A673 (cell line): ENCODE data around the gene LPA.

ENCODE experiments used
- CTCF ChIP-seq: fragments of 300-800, 200-600 bp; sonication (generic); conservative IDR thresholded peaks from 2 replicates; pipeline ENCODE4 v1.5.1; 2017; ENCODE audit warnings: low read depth, mild to moderate bottlenecking, antibody characterized with exemption, low read length, moderate library complexity, mixed read lengths
- EZH2 ChIP-seq: fragments of 200-600 bp; sonication (generic); IDR thresholded peaks from 2 replicates; pipeline ENCODE4 v1.6.1; 2017; ENCODE audit warnings: borderline replicate concordance, low read depth, mild to moderate bottlenecking, mixed read lengths, antibody characterized with exemption, low read length; ENCODE audit not compliant: poor library complexity, severe bottlenecking

GRCh38 chr6:160513836-160514235 lies 150.2 kb downstream of the LPA start:
- no peak for TF ChIP-seq CTCF
- no peak for TF ChIP-seq EZH2
